RWPE2 (cell line): ENCODE results near the gene UNC5CL.

Source experiments
- ATAC-seq: fragments of 200-7000 bp; cut with Tn5 transposase; 3 replicates; pipeline ENCODE4 v1.9.1; 2021; ENCODE audit warnings: low read depth
- DNase-seq: peaks from one replicate; pipeline ENCODE4 v3.0.0-alpha.2; 2020; ENCODE audit warnings: low spot score
- H3K27ac ChIP-seq: fragments of 450-650 bp; 2 replicates; pipeline ENCODE4 v1.5.1; 2017; ENCODE audit warnings: mild to moderate bottlenecking; ENCODE audit not compliant: poor library complexity, severe bottlenecking
- H3K27me3 ChIP-seq: fragments of 250-450 bp; sonication (Bioruptor Pico); 2 replicates; pipeline ENCODE4 v1.5.1; 2021; ENCODE audit warnings: mild to moderate bottlenecking, moderate library complexity; ENCODE audit not compliant: insufficient read depth, poor library complexity, severe bottlenecking
- H3K36me3 ChIP-seq: fragments of 250-450 bp; sonication (Bioruptor Pico); 2 replicates; pipeline ENCODE4 v1.5.1; 2020; ENCODE audit warnings: low read depth, mild to moderate bottlenecking, moderate library complexity
- H3K4me1 ChIP-seq: fragments of 250-450 bp; sonication (Bioruptor Pico); 2 replicates; pipeline ENCODE4 v1.5.1; 2021; ENCODE audit warnings: mild to moderate bottlenecking, moderate library complexity; ENCODE audit not compliant: insufficient read depth, poor library complexity, severe bottlenecking
- H3K4me3 ChIP-seq: fragments of 250-450 bp; sonication (Bioruptor Pico); 2 replicates; pipeline ENCODE4 v1.5.1; 2021; ENCODE audit warnings: mild to moderate bottlenecking, moderate library complexity; ENCODE audit not compliant: severe bottlenecking
- H3K9me3 ChIP-seq: fragments of 250-450 bp; sonication (Bioruptor Pico); 2 replicates; pipeline ENCODE4 v1.5.1; 2021; ENCODE audit warnings: mild to moderate bottlenecking, moderate library complexity; ENCODE audit not compliant: severe bottlenecking
- CTCF ChIP-seq: fragments of 450-650 bp; IDR thresholded peaks from one replicate; pipeline ENCODE4 v1.5.1; 2017; ENCODE audit warnings: mild to moderate bottlenecking, moderate library complexity; ENCODE audit not compliant: poor library complexity, severe bottlenecking

UNC5CL gene

GRCh38 chr6:41036601-41037000 is 2.4 kb downstream of the UNC5CL start:
- Histone ChIP-seq H3K4me3 (no peak overlapping the region), H3K36me3 (no peaks in the 10 kb centered on the region), H3K4me1 (peaks cover 43% of the 10 kb centered on the region), H3K27ac (peak overlapping the region; percentile 29), H3K9me3 (no peaks in the 10 kb centered on the region), H3K27me3 (no peaks in the 10 kb centered on the region)
- peak; percentile 20; the same call in 2 of the 3 replicates for ATAC-seq
- no peak for TF ChIP-seq CTCF
- no peak for DNase-seq

- ATAC-seq (peak; percentile 82), DNase-seq (no peak)
- no peak for TF ChIP-seq CTCF
- Histone ChIP-seq H3K9me3 (no peaks in the 10 kb centered on the region), H3K27me3 (no peaks in the 10 kb centered on the region), H3K36me3 (no peaks in the 10 kb centered on the region), H3K4me3 (no peak overlapping the region), H3K27ac (peak overlapping the region; percentile 29), H3K4me1 (peaks cover 42% of the 10 kb centered on the region)
These were observed 2.8 kb downstream of the UNC5CL start for GRCh38 chr6:41036186-41036585.

- TF ChIP-seq CTCF = no peak
These were observed 5.2 kb downstream of the UNC5CL start for GRCh38 chr6:41033776-41034175.

GRCh38 chr6:41032830-41033229 is 6.2 kb downstream of the UNC5CL start:
- H3K36me3 ChIP-seq = no peaks in the 10 kb centered on the region
- H3K9me3 ChIP-seq = no peaks in the 10 kb centered on the region
- ATAC-seq (no peak), DNase-seq (no peak)
- peaks cover 24% of the 10 kb centered on the region for H3K4me1 ChIP-seq
- no peak overlapping the region for H3K27ac ChIP-seq
- H3K4me3 ChIP-seq = no peak overlapping the region
- no peak for TF ChIP-seq CTCF
- no peaks in the 10 kb centered on the region for H3K27me3 ChIP-seq

More at GRCh38 chr6:41033776-41034175, 5.2 kb downstream of the UNC5CL start:
- no peaks in the 10 kb centered on the region for H3K27me3 ChIP-seq
- no peaks in the 10 kb centered on the region for H3K36me3 ChIP-seq
- peaks cover 19% of the 10 kb centered on the region for H3K4me1 ChIP-seq
- H3K9me3 ChIP-seq = no peaks in the 10 kb centered on the region
- DNase-seq (no peak), ATAC-seq (no peak)
- H3K4me3 ChIP-seq = no peak overlapping the region
- H3K27ac ChIP-seq = no peak overlapping the region

GRCh38 chr6:41028561-41029412 is 10.2 kb downstream of the UNC5CL start:
- peak; percentile 15; the same call in 2 of the 3 replicates for ATAC-seq
- no peak for DNase-seq
- H3K4me3 ChIP-seq = peak overlapping the region; percentile 17

More at GRCh38 chr6:41028561-41029412, 10.2 kb downstream of the UNC5CL start:
- no peak for TF ChIP-seq CTCF
- Histone ChIP-seq H3K9me3 (no peaks in the 10 kb centered on the region), H3K27me3 (no peaks in the 10 kb centered on the region), H3K36me3 (no peaks in the 10 kb centered on the region), H3K4me1 (peaks cover 7% of the 10 kb centered on the region), H3K27ac (no peak overlapping the region)
